Measurements from ENCODE around the gene GLT8D1. TPM values are rescaled to one million over a fixed set of nuclear protein-coding genes. Genes with fewer than 3 reads are reported as not detected.
"Not testable (repeated sequence)": the region's sequence is repeated elsewhere in the genome, so short reads cannot be mapped to it uniquely, and the experiment has no call there.

GLT8D1 gene
- total RNA-seq, 1 donor from 2014 or later = 57.9 TPM

DNA sequence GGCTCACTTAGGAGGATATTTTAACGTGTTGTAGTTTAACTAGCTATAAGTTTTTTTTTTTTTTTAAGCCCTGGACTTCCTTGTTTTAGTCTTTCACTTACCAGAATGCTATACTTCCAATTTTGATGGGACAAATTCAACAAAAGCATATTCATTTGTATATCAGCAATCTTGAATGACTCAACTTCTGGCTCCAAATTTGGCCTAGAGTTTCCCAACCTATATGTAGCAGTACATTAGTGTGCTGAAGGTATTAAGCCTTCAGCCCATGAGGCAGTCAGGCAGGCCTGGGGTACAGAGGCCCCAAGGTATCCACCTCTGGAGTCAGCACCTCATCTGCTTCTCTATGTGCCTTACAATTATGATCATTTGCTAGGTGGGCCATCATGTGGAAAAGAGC is 25.8 kb downstream of the GLT8D1 start:
- DNase-seq = no peak

DNA sequence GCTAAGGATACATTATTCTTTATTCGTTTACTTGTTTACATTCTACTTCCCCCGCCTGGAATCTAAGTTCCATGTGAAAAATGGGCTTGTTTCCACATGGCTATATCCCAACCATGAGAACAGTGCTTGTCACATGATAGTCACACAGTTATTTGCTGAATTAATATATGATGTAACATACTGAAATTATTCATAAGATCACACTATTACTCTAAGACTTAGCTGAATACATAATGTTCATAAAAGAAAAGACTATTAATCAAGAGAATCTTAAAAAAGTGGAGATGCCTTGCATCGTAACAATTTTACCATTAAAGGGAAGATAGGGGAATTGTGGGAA is 26.4 kb downstream of the GLT8D1 start:
- no peak for DNase-seq

GRCh38 chr3:52678265-52679198 is 27.1 kb downstream of the GLT8D1 start:
- no peak for DNase-seq

DNA sequence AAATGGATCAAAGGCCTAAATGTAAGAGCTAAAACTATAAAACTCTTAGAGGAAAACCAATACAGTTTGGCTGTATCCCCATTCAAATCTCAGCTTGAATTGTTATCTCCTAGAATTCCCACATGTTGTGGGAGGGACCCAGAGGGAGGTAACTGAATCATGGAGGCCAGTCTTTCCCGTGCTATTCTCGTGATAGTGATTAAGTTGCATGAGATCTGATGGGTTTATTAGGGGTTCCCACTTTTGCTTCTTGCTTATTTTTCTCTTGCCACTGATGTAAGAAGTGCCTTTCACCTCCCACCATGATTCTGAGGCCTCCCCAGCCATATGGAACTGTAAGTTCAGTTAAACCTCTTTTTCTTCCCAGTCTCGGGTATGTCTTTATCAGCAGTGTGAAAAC is 29.4 kb downstream of the GLT8D1 start:
- DNase-seq = not testable (repeated sequence)

- no peak for DNase-seq
Measured at GRCh38 chr3:52671676-52672075, 33.9 kb downstream of the GLT8D1 start.

DNA sequence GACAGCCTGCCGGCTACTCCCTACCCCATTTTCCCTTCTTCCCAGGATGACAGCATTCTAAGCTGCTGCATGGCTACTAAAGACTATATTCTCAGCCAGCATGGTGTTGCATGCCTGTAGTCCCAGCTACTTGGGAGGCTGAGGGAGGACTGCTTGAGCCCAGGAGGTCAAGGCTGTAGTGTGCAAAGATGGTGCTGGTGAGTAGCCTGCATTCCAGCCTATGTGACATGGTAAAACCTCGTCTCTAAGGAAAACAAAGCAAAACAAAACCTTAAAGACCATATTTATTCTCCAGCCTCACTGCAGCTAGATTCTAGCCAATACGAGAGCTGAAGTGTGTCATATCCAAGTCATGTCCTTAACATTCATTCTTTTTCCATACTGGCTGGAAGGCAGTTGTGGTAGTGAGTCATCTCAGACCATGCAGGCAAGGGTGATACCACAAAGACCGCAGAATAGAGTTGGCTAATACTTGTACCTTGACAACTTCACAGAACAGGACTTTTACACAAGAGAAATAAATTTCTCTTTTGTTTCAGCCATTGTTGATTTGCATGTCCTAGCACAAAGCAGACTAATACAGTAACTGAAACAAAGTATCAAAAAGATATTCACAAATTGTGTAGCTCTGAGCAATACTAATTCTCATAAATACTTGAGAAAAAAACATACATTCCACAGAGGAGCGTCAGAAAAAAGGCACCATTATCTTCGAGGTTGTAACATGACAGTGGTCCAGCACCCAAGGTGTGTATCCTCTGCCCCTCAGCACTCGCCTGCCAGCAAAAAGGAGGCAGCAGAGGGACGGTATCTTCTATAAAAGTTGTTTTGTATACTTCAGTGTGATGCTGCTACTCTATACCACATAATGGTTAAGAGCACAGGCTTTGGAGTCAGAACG is 34.7 kb downstream of the GLT8D1 start:
- DNase-seq = no peak

GRCh38 chr3:52663098-52663497 is 42.5 kb downstream of the GLT8D1 start:
- DNase-seq = no peak

DNA sequence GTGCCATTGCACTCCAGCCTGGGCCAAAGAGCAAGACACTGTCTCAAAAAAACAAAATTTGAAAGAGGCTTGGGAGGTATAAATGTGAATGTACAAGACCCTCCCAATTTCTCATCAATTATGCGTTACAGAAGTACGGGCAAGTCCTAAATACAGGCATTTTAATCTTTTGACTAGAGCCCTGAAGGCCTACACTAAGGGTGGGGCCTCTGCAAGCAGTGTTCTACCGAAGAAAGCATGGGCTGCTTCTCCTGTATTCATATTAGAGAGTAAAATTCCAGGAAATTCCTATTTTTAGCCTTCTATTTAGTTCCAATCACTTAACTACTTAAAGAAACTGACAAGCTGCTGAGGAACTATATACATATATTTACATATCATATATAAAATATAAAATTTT is 45.5 kb downstream of the GLT8D1 start:
- DNase-seq = no peak

DNA sequence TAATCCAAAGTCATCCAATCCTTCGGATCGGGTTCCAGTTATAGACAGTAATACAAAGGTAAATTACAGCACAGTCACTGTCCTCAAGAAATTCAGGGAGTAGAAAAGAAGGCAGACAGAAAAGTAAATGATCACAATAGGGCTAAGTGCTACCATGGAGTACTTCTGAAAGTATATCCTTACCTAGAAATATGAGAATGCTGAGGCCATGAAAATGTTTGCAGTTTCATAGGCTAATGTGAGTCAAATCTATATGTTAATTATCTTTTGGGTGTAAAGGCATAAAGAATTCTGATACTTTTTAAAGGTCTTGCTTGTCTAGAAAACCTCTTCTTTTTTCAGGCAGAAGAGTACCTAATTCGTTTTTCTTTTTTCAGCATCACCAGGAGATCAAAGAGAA is 49.7 kb downstream of the GLT8D1 start:
- no peak for DNase-seq

GRCh38 chr3:52651592-52651991 is 54.0 kb downstream of the GLT8D1 start:
- no peak for DNase-seq

DNA sequence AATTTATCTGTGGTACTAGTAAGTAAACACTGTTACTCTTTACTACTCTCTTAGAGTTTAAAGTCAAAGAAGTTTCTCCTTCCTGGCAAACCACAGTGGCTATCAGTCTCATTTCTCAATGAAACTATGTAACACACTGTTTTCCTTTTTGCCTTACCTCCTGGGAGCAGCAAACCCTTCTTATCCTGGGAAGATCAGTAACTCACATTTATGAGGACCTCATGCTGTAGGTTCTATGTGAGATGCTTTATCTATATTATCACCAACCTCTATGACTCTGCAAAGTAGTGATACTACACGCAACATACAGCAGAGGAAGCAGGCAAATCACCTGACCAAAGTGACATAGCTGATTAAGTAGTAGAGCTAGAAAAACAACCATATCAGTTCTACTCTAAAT is 55.2 kb downstream of the GLT8D1 start:
- DNase-seq = no peak

- DNase-seq = no peak
Measured at GRCh38 chr3:52649461-52650210, 56.0 kb downstream of the GLT8D1 start.

DNA sequence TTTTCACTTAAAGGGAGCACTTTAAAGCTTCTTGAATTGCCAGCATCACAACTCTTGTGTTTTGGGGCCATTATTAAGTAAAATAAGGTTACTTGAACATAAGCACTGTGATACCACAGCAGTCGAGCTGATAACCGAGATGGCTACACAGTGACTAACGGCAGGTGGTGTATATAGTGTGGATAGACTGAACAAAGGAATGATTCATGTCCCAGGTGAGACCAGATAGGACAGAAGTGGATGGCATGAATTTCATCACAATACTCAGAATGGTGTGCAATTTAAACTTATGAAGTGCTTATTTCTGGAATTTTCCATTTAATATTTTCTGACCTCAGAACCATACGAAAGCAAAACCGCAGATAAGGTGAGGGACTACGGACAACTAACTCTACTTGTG is 60.0 kb downstream of the GLT8D1 start:
- DNase-seq = no peak

Small RNA genes within 50 kb of the gene (small RNA-seq; reads per million reads assigned to genes)
- gene AC006254.2 (not detected), gene RF00569 (1,851 reads per million, percentile 99 among the genes with 10 or more reads in this experiment), gene RF01183 (not detected), gene SNORD19 (0.12 reads per million), gene SNORD19B (not detected), gene SNORD69 (3,900 reads per million, percentile 100 among the genes with 10 or more reads in this experiment)

Other genes starting within 250 kb of the GLT8D1 start
- 14.8 TPM for gene STAB1, start 210.5 kb downstream of the GLT8D1 start, total RNA-seq
- 33.5 TPM for gene NT5DC2, start 171.9 kb downstream of the GLT8D1 start, total RNA-seq
- gene UQCC5, start 169.2 kb downstream of the GLT8D1 start, total RNA-seq = 4.1 TPM
- 203 TPM for gene PBRM1, start 19.9 kb downstream of the GLT8D1 start, total RNA-seq
- 78.8 TPM for gene GNL3, start 19.8 kb downstream of the GLT8D1 start, total RNA-seq
- gene SPCS1, start 315 bp upstream of the GLT8D1 start, total RNA-seq = 29.6 TPM
- gene NEK4, start 65.1 kb upstream of the GLT8D1 start, total RNA-seq = 46.0 TPM
- 0.94 TPM for gene ITIH1, start 71.8 kb upstream of the GLT8D1 start, total RNA-seq
- gene ITIH3, start 89.0 kb upstream of the GLT8D1 start, total RNA-seq = 0.16 TPM
- 2.8 TPM for gene ITIH4, start 124.9 kb upstream of the GLT8D1 start, total RNA-seq
- gene MUSTN1, start 129.2 kb upstream of the GLT8D1 start, total RNA-seq = not detected
- 9.2 TPM for gene STIMATE, start 191.8 kb upstream of the GLT8D1 start, total RNA-seq